ENCODE measurements around the gene MCM3AP. TPM values are rescaled to one million over a fixed set of nuclear protein-coding genes. Genes with fewer than 3 reads are reported as not detected.

The MCM3AP gene
- total and polyA plus RNA-seq, 9 of the 15 experiments (the other 6 are each of a cell fraction or from before 2014, with no cell fraction given) = 6.5 to 179 (median 69.6) TPM

GRCh38 chr21:46222436-46223116, 62.8 kb downstream of the MCM3AP start (continued):
- TF ChIP-seq JUND (IDR thresholded peaks at IDR 0.05; ENCODE audit: borderline replicate concordance, low read depth, low read length) (no peak), JUND (tag; IDR thresholded peaks at IDR 0.05; ENCODE audit: borderline replicate concordance, low read depth, low read length) (no peak), CTCF (IDR thresholded peaks at IDR 0.05 in 2 of 3, conservative IDR thresholded peaks at IDR 0.05 in 1 of 3; ENCODE audit: insufficient read depth in 2 of 3, low read depth in 1 of 3, low read length in 3 of 3) (no peak), ZSCAN29 (IDR thresholded peaks at IDR 0.05) (no peak)

DNA sequence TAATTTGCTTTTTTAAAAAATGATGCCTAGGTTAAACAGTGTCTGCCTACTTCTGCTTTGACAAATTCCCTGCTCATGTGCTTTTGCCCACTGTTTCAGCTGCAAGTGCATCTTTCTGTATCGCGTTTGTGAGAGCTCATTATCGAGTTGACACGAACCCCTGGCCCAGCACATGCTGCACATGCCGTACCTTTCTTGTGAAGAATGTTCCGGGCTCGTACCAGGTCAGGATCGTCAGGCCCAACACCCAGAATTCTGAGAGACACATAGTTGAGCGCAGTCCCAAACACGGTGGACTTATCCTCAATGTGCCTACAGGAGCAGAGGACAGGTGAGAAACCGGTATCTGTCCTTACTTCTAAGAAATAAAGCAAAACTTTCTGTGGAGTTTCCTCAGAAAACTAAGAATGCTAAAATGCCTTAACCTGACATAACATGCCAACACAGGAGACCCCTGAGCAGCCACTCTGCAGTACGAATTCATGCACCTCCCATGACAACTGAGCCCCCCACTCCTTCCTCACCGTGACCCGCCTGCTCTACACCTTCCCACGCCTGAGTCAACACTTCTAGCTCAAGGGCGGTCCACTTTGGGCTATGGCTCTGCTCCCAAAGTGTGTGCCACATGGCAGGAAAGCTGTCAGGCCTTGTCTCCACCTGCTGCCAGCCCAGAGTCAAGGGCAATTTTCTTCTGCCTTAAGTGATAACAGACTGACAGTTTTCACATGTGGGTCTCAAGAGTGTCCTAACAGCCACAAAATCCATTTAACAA, 63.6 kb downstream of the MCM3AP start:
- Histone ChIP-seq H3K9ac (ENCODE audit: insufficient read depth in 1 of 2, low read depth in 2 of 2, low read length in 2 of 2) (peak overlapping the region in 1 of 2 experiments; percentile 21; a peak in 1 of 4 replicates), H3K79me2 (ENCODE audit: control insufficient read depth, insufficient read depth, low read length) (peaks cover 46% of the 10 kb centered on the region), H3K27ac (ENCODE audit: extremely low read depth, low read depth, low read length) (no peak overlapping the region), H3K4me3 (no peak overlapping the region), H4K20me1 (replicated peaks; ENCODE audit: control insufficient read depth, insufficient read depth, low read length) (peaks cover 11% of the 10 kb centered on the region; the same call in 1 of the 2 replicates), H3K9me3 (replicated peaks; ENCODE audit: control insufficient read depth, insufficient read depth, low read depth, low read length) (no peaks in the 10 kb centered on the region), H3K27me3 (ENCODE audit: control insufficient read depth in 2 of 2, insufficient read depth in 2 of 2, low read length in 2 of 2) (no peaks in the 10 kb centered on the region), H3K9me1 (ENCODE audit: control insufficient read depth, insufficient read depth, low read length) (peaks cover 5% of the 10 kb centered on the region), H3K4me1 (replicated peaks in 1 of 2; ENCODE audit: control insufficient read depth in 2 of 2, insufficient read depth in 2 of 2, low read length in 2 of 2) (peaks cover 12 to 17% of the 10 kb centered on the region in 2 experiments; a peak in 4 of 5 replicates), H2AFZ (ENCODE audit: low read depth, low read length) (no peak overlapping the region), H3K4me2 (ENCODE audit: insufficient read depth, low read length) (no peak overlapping the region), H3K36me3 (ENCODE audit: control insufficient read depth, insufficient read depth, low read length) (peaks cover 71% of the 10 kb centered on the region; the same call in 2 of the 3 replicates)
- POLR2A ChIA-PET = interaction anchor here (0.6 to 1.1 kb wide), 3 partner anchors 13 to 1478 kb away, joined by 3 to 4 read pairs (median 3); no protein-coding TSS in a partner anchor
- FAIRE-seq (no peak), ATAC-seq (no peak), DNase-seq (ENCODE audit: extremely low read depth in 1 of 4, low spot score in 3 of 4) (no peak)
- WGBS (ENCODE audit: insufficient coverage, low coverage, missing lambda C conversion rate) = 86% methylated on average over 16 of the region's 16 CpGs
- no TSS peak for BruUV-seq (replicated peaks)
- CTCF ChIA-PET (ENCODE audit: low intra/inter-chr PET ratio) = no interaction called here
- intact Hi-C loops (cut with micrococcal nuclease) = loop anchor here (10.0 kb wide), 2 partner anchors 183 to 233 kb away; partner anchors contain the start of gene DIP2A
- in situ Hi-C loops (cut with MboI) = no loop called here
- TF ChIP-seq TAF1 (IDR thresholded peaks at IDR 0.05; ENCODE audit: control insufficient read depth, extremely low read depth, insufficient read depth, low read length, severe bottlenecking) (no peak), CREB1 (IDR thresholded peaks at IDR 0.05) (no peak), CREB1 (CRISPR knock-in tag; IDR thresholded peaks at IDR 0.05) (no peak), KLF10 (CRISPR knock-in tag; IDR thresholded peaks at IDR 0.05) (no peak), ADNP (tag; IDR thresholded peaks at IDR 0.05) (no peak), E2F3 (CRISPR knock-in tag; IDR thresholded peaks at IDR 0.05) (no peak), MED1 (CRISPR knock-in tag; IDR thresholded peaks at IDR 0.05; ENCODE audit: borderline replicate concordance) (no peak), SIX5 (IDR thresholded peaks at IDR 0.05; ENCODE audit: borderline replicate concordance in 1 of 2, insufficient read depth in 1 of 2, low read depth in 1 of 2, low read length in 2 of 2) (no peak), TRIM28 (IDR thresholded peaks at IDR 0.05) (no peak), SIRT6 (IDR thresholded peaks at IDR 0.05; ENCODE audit: low read depth, low read length) (no peak), ZNF511 (CRISPR knock-in tag; IDR thresholded peaks at IDR 0.05) (no peak), ZFX (CRISPR knock-in tag; IDR thresholded peaks at IDR 0.05) (no peak)
- TF ChIP-seq, protein P1, sequence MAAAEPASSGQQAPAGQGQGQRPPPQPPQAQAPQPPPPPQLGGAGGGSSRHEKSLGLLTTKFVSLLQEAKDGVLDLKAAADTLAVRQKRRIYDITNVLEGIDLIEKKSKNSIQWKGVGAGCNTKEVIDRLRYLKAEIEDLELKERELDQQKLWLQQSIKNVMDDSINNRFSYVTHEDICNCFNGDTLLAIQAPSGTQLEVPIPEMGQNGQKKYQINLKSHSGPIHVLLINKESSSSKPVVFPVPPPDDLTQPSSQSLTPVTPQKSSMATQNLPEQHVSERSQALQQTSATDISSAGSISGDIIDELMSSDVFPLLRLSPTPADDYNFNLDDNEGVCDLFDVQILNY (CRISPR knock-in tag; IDR thresholded peaks at IDR 0.05) = no peak

Data from K562 (cell line).